Lower leg skin (tissue), 3 donors: Measurements from ENCODE around the gene EN2.

Experiments used
- CTCF ChIP-seq, 3 donors: fragments of 450-650 bp; IDR thresholded peaks; one replicate each; pipeline ENCODE4 v1.5.1; 2016; ENCODE audit warnings: antibody characterized with exemption in 3 of 3, mild to moderate bottlenecking in 3 of 3, moderate library complexity in 2 of 3
- POLR2A ChIP-seq, 2 donors: fragments of 450-650 bp; IDR thresholded peaks; one replicate each; pipeline ENCODE4 v1.6.1; 2016 to 2017; ENCODE audit warnings: antibody characterized with exemption in 2 of 2, mild to moderate bottlenecking in 1 of 2, moderate library complexity in 1 of 2

GRCh38 chr7:155460926-155461613, 3.1 kb downstream of the EN2 start:
- TF ChIP-seq CTCF (IDR thresholded peaks at IDR 0.05): no peak
- TF ChIP-seq POLR2A (IDR thresholded peaks at IDR 0.05): no peak
